Measurements from ENCODE around the gene PMEPA1.

GRCh38 chr20:57682184-57683101 is 27.4 kb downstream of the PMEPA1 start:
- no peak for TF ChIP-seq CTCF (IDR thresholded peaks at IDR 0.05)
- no peak for TF ChIP-seq POLR2A (IDR thresholded peaks at IDR 0.05)
